ENCODE results near the gene ACP3. TPM values are rescaled to one million over a fixed set of nuclear protein-coding genes. Genes with fewer than 3 reads are reported as not detected.

The ACP3 gene
- polyA plus RNA-seq, 4 donors, result 62.6 to 75.6 (median 63.6) TPM

DNA sequence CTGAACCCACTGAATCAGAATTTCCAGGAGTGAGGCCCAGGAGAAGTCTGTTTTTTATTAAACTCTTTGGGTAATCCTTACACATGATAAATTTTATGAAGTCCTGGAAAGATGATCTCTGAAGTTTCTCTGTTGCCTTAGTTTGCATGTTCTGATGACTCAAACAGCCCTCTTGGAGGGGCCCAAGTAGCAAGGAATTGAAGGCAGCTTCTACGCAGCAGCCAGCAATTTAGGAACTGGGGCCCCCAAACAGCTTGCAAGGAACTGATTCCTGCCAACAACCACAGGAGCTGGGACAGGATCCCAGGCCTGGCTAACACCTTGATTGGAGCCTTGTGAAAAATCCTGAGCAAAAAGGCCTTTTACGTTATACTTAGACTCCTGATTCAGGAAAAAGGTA is 5.4 kb upstream of the ACP3 start:
- no peak for DNase-seq (ENCODE audit: low read depth in 4 of 4, low spot score in 3 of 4)

DNA sequence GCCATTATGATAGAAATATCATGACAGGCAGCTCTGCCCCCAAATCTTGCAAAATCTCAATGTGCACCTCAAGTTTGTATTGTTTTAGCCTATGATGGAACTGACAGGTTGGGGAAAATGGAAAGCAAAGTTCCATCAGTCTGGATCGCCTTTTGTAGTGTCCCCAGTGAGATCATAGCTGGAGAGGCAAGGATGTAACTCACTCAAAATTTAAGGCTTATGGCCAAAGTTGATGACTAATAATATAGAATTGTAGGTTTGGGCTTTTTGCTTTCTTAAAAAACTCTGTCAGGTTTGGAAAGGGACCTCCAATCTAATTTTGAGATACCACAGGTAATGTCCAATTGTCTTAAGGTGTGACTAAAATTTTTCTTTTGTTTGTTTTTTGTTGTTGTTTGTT is 1.4 kb upstream of the ACP3 start:
- no peak for DNase-seq (ENCODE audit: low read depth in 4 of 4, low spot score in 3 of 4)

- no peak for DNase-seq (ENCODE audit: low read depth in 4 of 4, low spot score in 3 of 4)
Measured at GRCh38 chr3:132318451-132318850, 1.2 kb downstream of the ACP3 start.

GRCh38 chr3:132321304-132321703 is 4.1 kb downstream of the ACP3 start:
- no peak for DNase-seq (ENCODE audit: low read depth in 4 of 4, low spot score in 3 of 4)

DNA sequence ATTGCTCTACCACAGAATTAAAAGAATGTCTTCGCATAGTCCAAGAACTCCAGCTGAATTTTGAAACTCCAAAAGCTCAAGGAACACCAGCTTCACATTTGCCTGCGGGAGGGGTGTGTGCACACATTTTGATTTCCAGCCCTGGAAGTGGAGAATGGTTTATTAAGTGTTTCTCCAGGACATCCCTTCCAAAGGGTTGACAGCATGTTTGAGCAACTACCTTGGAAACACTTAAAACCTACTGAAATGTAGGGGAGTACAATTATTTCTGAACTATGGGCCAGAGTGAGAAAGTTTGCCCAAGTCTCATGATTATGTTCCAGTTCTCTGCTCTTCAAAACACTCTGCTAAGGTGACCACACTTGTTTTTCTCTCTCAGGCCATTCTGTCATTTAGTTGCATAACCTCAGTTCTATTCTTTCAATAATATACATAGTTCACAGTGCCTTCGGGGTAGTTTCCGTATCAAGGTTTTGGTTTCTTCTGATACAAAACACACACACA is 7.9 kb downstream of the ACP3 start:
- no peak for DNase-seq (ENCODE audit: low read depth in 4 of 4, low spot score in 3 of 4)

- DNase-seq (ENCODE audit: low read depth in 4 of 4, low spot score in 3 of 4), result no peak
Measured at GRCh38 chr3:132325634-132326033, 8.4 kb downstream of the ACP3 start.

GRCh38 chr3:132326251-132326650 is 9.0 kb downstream of the ACP3 start:
- DNase-seq (ENCODE audit: low read depth in 4 of 4, low spot score in 3 of 4), result no peak

- no peak for DNase-seq (ENCODE audit: low read depth in 4 of 4, low spot score in 3 of 4)
Measured at GRCh38 chr3:132332082-132332481, 14.9 kb downstream of the ACP3 start.

- no peak for DNase-seq (ENCODE audit: low read depth in 4 of 4, low spot score in 3 of 4)
Measured at GRCh38 chr3:132332508-132332907, 15.3 kb downstream of the ACP3 start.

- DNase-seq (ENCODE audit: low read depth in 4 of 4, low spot score in 3 of 4), result no peak
Measured at GRCh38 chr3:132341746-132342145, 24.5 kb downstream of the ACP3 start.

GRCh38 chr3:132342183-132342582 is 25.0 kb downstream of the ACP3 start:
- DNase-seq (ENCODE audit: low read depth in 4 of 4, low spot score in 3 of 4), result no peak

DNA sequence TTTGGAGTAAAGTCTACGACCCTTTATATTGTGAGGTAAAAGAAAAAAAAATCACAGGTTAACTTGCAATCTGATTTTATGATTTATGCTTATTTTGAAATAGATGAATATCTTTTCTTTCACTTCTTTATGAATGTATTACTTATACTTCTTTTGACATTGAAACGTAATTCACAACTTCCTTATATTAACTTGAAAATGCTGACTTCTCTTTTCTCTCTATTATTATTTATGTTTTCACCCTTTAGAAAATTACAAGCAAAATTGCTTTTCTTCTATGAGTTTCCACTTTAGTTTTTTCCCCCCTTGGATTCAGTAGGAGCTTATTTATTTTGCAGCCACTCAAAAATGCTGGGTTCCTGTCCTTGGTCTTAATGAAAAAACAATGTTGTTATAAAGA is 25.4 kb downstream of the ACP3 start:
- DNase-seq (ENCODE audit: low read depth in 4 of 4, low spot score in 3 of 4), result no peak

GRCh38 chr3:132343018-132343612 is 25.9 kb downstream of the ACP3 start:
- DNase-seq (ENCODE audit: low read depth in 4 of 4, low spot score in 3 of 4), result peak; percentile 36 to 60 (median 44)

GRCh38 chr3:132344666-132345280 is 27.6 kb downstream of the ACP3 start:
- no peak for DNase-seq (ENCODE audit: low read depth in 4 of 4, low spot score in 3 of 4)

- no peak for DNase-seq (ENCODE audit: low read depth in 4 of 4, low spot score in 3 of 4)
Measured at GRCh38 chr3:132346841-132347736, 29.9 kb downstream of the ACP3 start.

DNA sequence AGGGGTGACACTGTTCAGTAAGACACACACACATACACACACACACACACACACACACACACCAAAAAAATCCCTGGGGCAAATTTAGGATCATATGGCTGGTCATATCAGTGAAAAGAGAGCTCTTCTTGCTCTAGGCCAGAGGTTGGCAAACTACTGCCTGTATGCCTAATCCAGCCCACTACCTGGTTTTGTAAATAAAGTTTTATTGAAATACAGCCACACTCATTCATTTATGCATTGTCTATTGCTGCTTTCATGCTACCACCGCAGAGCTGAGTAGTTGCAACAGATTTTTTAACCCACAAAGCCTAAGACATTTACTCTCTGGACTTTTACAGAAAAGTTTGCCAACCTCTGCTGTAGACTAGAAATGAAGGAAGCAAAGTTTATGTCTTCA is 30.6 kb downstream of the ACP3 start:
- DNase-seq (ENCODE audit: low read depth in 4 of 4, low spot score in 3 of 4), result no peak

DNA sequence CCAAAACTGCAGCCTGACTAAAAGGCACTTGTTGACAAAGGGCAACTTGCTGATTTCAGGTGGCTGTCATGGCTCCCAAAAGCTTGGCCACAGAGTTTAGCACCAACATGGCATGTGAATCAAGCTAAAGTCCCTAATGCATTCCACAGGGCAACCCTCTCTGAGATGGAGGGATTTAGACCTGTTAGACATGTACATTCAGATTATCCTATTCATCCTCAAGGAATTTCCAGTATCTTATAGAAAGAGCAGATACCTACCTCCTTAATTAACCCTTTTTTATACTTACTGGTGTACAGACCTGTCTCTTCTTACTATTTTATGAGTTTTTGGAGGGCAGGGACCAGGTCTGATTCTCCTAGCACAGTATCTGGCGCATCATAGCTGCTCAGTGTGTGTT is 31.3 kb downstream of the ACP3 start:
- DNase-seq (ENCODE audit: low read depth in 4 of 4, low spot score in 3 of 4), result no peak

- no peak for DNase-seq (ENCODE audit: low read depth in 4 of 4, low spot score in 3 of 4)
Measured at GRCh38 chr3:132350814-132351213, 33.6 kb downstream of the ACP3 start.

- no peak for DNase-seq (ENCODE audit: low read depth in 4 of 4, low spot score in 3 of 4)
Measured at GRCh38 chr3:132351222-132351806, 34.1 kb downstream of the ACP3 start.

DNA sequence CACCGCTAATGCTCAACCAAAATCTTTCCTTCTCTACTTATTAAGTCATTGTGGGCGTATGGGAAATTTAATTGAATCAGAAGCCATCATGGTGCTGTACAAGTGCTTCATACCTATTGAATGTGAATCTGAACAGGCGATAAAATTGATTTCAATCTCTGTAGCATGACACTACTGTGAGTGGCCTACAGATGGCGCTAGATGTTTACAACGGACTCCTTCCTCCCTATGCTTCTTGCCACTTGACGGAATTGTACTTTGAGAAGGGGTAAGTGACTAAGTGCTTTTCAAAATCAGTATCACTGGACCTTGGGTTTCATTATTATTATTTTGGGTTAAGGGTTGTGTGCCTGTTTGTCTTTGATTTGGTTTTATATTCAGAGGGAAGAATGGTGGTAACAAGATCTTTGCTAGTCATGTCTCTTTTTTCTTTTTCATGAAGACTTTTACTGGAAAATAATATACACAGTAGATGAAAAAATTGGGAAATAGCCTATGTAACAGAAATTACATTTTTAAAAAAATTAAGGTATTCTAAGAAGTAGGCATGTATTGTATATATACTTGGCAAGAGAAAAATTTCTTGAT is 35.4 kb downstream of the ACP3 start:
- DNase-seq (ENCODE audit: low read depth in 4 of 4, low spot score in 3 of 4), result peak; percentile 30 to 58 (median 38)
